Measurements from ENCODE around the gene NRGN. TPM values are rescaled to one million over a fixed set of nuclear protein-coding genes. Genes with fewer than 3 reads are reported as not detected.

The NRGN gene
- polyA plus RNA-seq (2013, experiment 1 of 2; ENCODE audit: insufficient read length) = 8.7 TPM
- 0.67 TPM for polyA plus RNA-seq (2013, experiment 2 of 2; ENCODE audit: insufficient read length)

GRCh38 chr11:124739479-124740276, at the start of gene NRGN:
Gene NRGN, plus strand, starts transcription at chr11:124739942. Its CDS starts 143 bp downstream, at chr11:124740085.
- DNase-seq = peak; percentile 89

- DNase-seq = no peak
Observed at GRCh38 chr11:124693142-124693541, 46.6 kb upstream of the NRGN start.

- DNase-seq = no peak
Observed at GRCh38 chr11:124699547-124699946, 40.2 kb upstream of the NRGN start.

GRCh38 chr11:124700028-124700427, 39.7 kb upstream of the NRGN start:
- DNase-seq = no peak

GRCh38 chr11:124707829-124708228, 31.9 kb upstream of the NRGN start:
- no peak for DNase-seq

GRCh38 chr11:124712392-124712791, 27.4 kb upstream of the NRGN start:
- DNase-seq = no peak

GRCh38 chr11:124716591-124716990, 23.2 kb upstream of the NRGN start:
- DNase-seq = peak; percentile 12

GRCh38 chr11:124717421-124717785, 22.3 kb upstream of the NRGN start:
- DNase-seq = no peak

- peak; percentile 19 for DNase-seq
Observed at GRCh38 chr11:124717786-124718651, 21.7 kb upstream of the NRGN start.

- DNase-seq = no peak
Observed at GRCh38 chr11:124718801-124719200, 20.9 kb upstream of the NRGN start.

GRCh38 chr11:124719534-124719933, 20.2 kb upstream of the NRGN start:
- no peak for DNase-seq

GRCh38 chr11:124722176-124722575, 17.6 kb upstream of the NRGN start:
- no peak for DNase-seq

- DNase-seq = peak; percentile 24
Observed at GRCh38 chr11:124724979-124725718, 14.6 kb upstream of the NRGN start.

GRCh38 chr11:124725719-124726105, 14.0 kb upstream of the NRGN start:
- peak; percentile 61 for DNase-seq

GRCh38 chr11:124727474-124727873, 12.3 kb upstream of the NRGN start:
- DNase-seq = no peak

- DNase-seq = no peak
Observed at GRCh38 chr11:124728134-124728533, 11.6 kb upstream of the NRGN start.

- no peak for DNase-seq
Observed at GRCh38 chr11:124729571-124729970, 10.2 kb upstream of the NRGN start.

GRCh38 chr11:124732230-124732629, 7.5 kb upstream of the NRGN start:
- no peak for DNase-seq

GRCh38 chr11:124736736-124737135, 3.0 kb upstream of the NRGN start:
- DNase-seq = no peak

- no peak for DNase-seq
Observed at GRCh38 chr11:124737638-124738305, 2.0 kb upstream of the NRGN start.

GRCh38 chr11:124738713-124739478, 846 bp upstream of the NRGN start:
- DNase-seq = no peak

Measured in fibroblast of skin of back (primary cell).